PC-3 (cell line): ENCODE measurements around the gene RPL9.

Experiments used
- CTCF ChIP-seq: fragments of 300-600 bp; sonication (generic); conservative IDR thresholded peaks from 2 replicates; pipeline ENCODE4 v1.5.1; 2017; ENCODE audit warnings: antibody characterized with exemption, low read depth, mild to moderate bottlenecking, low read length
- EZH2 ChIP-seq: fragments of 300-600 bp; sonication (generic); IDR thresholded peaks from one replicate; pipeline ENCODE4 v1.6.1; 2017; ENCODE audit warnings: antibody characterized with exemption, mild to moderate bottlenecking, low read length; ENCODE audit not compliant: unreplicated experiment

GRCh38 chr4:39504538-39504937, 45.8 kb upstream of the RPL9 start:
- TF ChIP-seq EZH2 (no peak), CTCF (no peak)
